ENCODE data around the gene MSI1. TPM values are rescaled to one million over a fixed set of nuclear protein-coding genes. Genes with fewer than 3 reads are reported as not detected.

Gene MSI1
- total RNA-seq, 2 experiments from 2014 or later = 0.78 to 0.90 TPM

DNA sequence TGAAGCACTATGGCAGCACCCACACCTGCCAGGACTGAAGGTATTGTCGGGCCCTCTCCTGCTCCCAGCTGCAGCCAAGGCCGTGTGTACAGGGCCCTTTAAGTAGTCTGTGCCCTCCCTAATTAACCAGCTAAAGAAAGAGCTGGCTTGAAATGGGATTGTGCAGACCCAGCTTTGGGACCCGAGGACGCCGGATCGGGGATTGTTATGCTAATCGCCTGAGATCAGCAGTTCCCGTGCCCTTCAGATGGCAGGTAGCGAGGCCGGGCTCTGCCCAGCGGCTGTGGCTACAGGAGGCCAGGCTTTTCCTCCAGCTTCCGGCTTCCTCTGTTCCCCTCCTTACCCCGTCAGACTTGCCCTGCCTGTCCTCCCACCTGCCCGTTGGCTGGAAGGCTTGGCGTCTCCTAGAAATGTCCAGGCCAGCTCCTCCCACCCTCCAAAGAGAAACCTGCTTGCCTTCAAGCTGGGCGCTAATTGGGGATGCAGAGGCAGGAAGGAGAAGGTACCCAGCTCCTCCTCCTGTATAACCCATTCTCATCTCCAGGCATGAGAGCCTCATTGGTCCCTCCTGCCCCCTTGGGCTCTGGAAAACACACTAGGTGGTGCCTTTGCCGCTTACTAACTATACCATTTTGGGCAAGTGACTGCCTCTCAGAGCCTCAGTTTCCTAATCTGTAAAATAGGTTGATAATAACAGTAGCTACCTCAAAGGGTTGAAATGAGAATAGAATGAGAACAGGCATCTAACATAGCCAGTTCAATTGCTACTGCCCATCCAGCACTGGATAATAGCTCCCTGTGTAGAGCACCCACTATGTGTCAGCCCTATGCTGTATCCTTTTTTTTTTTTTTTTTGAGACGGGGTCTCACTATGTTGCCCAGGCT lies 25.8 kb upstream of the MSI1 start:
- intact Hi-C loops (cut with micrococcal nuclease) = no loop called here
- no peak for TF ChIP-seq CTCF (IDR thresholded peaks at IDR 0.05)
- DNase-seq = no peak
- ChIA-PET POLR2A (no interaction called here), CTCF (interaction anchor here (0.7 to 1.9 kb wide), 3 partner anchors 13 to 38 kb away, joined by 3 to 5 read pairs (median 4); no protein-coding TSS in a partner anchor)
- Mint-ChIP-seq H3K9me3 (no peaks in the 10 kb centered on the region), H3K36me3 (ENCODE audit: low read depth) (no peaks in the 10 kb centered on the region), H3K4me3 (no peak overlapping the region), H3K4me1 (ENCODE audit: low read depth) (peaks cover 3% of the 10 kb centered on the region), H3K27ac (no peak overlapping the region), H3K27me3 (peaks cover 22% of the 10 kb centered on the region)
- ATAC-seq = no peak

DNA sequence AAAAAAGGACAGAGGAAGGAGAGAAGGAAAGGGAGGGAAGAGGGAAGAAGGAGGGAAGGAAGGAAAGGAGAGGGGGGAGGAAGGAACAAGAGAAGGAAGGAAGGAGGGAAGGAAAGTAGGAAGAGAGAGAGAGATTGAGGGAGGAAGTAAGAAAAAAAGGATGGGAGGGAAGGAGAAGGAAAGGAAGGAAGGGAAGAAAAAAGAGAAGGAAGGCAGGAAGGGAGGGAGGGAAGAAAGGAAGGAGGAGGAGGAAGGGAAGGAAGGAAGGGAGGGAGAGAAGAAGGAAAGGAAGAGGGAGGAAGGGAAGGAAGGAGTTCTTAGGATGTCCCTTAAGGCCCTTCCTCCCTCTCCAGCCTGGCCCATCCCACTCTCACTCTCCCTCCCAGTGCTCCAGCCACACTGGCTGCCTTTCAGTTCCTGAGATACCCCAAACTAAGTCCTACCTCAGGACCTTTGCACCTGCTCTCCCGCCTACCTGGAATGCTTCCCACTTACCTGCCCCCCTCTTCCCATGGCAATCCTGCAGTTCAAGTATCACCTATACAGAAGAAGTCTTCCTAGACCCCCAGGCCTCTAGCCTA lies 21.7 kb upstream of the MSI1 start:
- Mint-ChIP-seq H3K27me3 (peaks cover 27% of the 10 kb centered on the region), H3K9me3 (no peaks in the 10 kb centered on the region), H3K36me3 (ENCODE audit: low read depth) (no peaks in the 10 kb centered on the region), H3K4me3 (no peak overlapping the region), H3K27ac (no peak overlapping the region), H3K4me1 (ENCODE audit: low read depth) (peaks cover 2% of the 10 kb centered on the region)
- intact Hi-C loops (cut with micrococcal nuclease) = no loop called here
- no peak for DNase-seq
- ChIA-PET POLR2A (no interaction called here), CTCF (interaction anchor here (0.8 kb wide), 1 partner anchor 24 kb away, joined by 3 read pairs; no protein-coding TSS in a partner anchor)
- no peak for ATAC-seq
- no peak for TF ChIP-seq CTCF (IDR thresholded peaks at IDR 0.05)

GRCh38 chr12:120388691-120389481 lies 19.9 kb upstream of the MSI1 start:
- Mint-ChIP-seq H3K4me3 (no peak overlapping the region), H3K27ac (no peak overlapping the region), H3K4me1 (ENCODE audit: low read depth) (peaks cover 2% of the 10 kb centered on the region), H3K9me3 (no peaks in the 10 kb centered on the region), H3K36me3 (ENCODE audit: low read depth) (no peaks in the 10 kb centered on the region), H3K27me3 (peaks cover 26% of the 10 kb centered on the region)
- CTCF ChIA-PET = interaction anchor here (1.4 kb wide), 1 partner anchor 32 kb away, joined by 6 read pairs; no protein-coding TSS in a partner anchor
- POLR2A ChIA-PET = no interaction called here
- no peak for ATAC-seq
- TF ChIP-seq CTCF (IDR thresholded peaks at IDR 0.05) = no peak
- no peak for DNase-seq
- intact Hi-C loops (cut with micrococcal nuclease) = no loop called here

GRCh38 chr12:120381752-120382419 lies 12.9 kb upstream of the MSI1 start:
- H3K27me3 Mint-ChIP-seq = peaks cover 22% of the 10 kb centered on the region
- no peak for TF ChIP-seq CTCF (IDR thresholded peaks at IDR 0.05)
- ChIA-PET CTCF (interaction anchor here (0.8 to 1.5 kb wide), 5 partner anchors 13 to 49 kb away, joined by 3 to 9 read pairs (median 3); no protein-coding TSS in a partner anchor), POLR2A (interaction anchor here (1.6 kb wide), 1 partner anchor 90 kb away, joined by 6 read pairs; the partner anchor contains the start of genes RNU4-1 and RNU4-2)
- no peak overlapping the region for H3K27ac Mint-ChIP-seq
- no peaks in the 10 kb centered on the region for H3K9me3 Mint-ChIP-seq
- no peaks in the 10 kb centered on the region for H3K36me3 Mint-ChIP-seq (ENCODE audit: low read depth)
- no peak overlapping the region for H3K4me3 Mint-ChIP-seq
- intact Hi-C loops (cut with micrococcal nuclease) = no loop called here
- no peaks in the 10 kb centered on the region for H3K4me1 Mint-ChIP-seq (ENCODE audit: low read depth)
- ATAC-seq = no peak
- no peak for DNase-seq
